HG02840 (cell line): Measurements from ENCODE around the gene CDK2.

Source experiments
- ATAC-seq: cut with Tn5 transposase; IDR thresholded peaks from one replicate; pipeline ENCODE4 v1.9.1; 2021; ENCODE audit warnings: mild to moderate bottlenecking, moderate library complexity, moderate number of reproducible peaks; ENCODE audit not compliant: unreplicated experiment, low FRiP score

The CDK2 gene

GRCh38 chr12:55935738-55936151 is 30.9 kb upstream of the CDK2 start:
- no peak for ATAC-seq

GRCh38 chr12:55937981-55938380 is 28.6 kb upstream of the CDK2 start:
- ATAC-seq = no peak

- ATAC-seq = no peak
Measured at GRCh38 chr12:55938826-55939501, 27.7 kb upstream of the CDK2 start.

GRCh38 chr12:55940065-55940732 is 26.4 kb upstream of the CDK2 start:
- ATAC-seq = peak; percentile 84

- ATAC-seq = no peak
Measured at GRCh38 chr12:55942055-55942454, 24.6 kb upstream of the CDK2 start.

- no peak for ATAC-seq
Measured at GRCh38 chr12:55942577-55943136, 24.0 kb upstream of the CDK2 start.

GRCh38 chr12:55946553-55946952 is 20.1 kb upstream of the CDK2 start:
- ATAC-seq = no peak

GRCh38 chr12:55955344-55955743 is 11.3 kb upstream of the CDK2 start:
- ATAC-seq = no peak

GRCh38 chr12:55955800-55956508 is 10.7 kb upstream of the CDK2 start:
- ATAC-seq = no peak

GRCh38 chr12:55957106-55957859 is 9.3 kb upstream of the CDK2 start:
- ATAC-seq = no peak

- ATAC-seq = no peak
Measured at GRCh38 chr12:55963760-55964159, 2.9 kb upstream of the CDK2 start.

GRCh38 chr12:55965240-55965639 is 1.4 kb upstream of the CDK2 start:
- ATAC-seq = no peak

GRCh38 chr12:55965941-55966407 is 656 bp upstream of the CDK2 start, which contains the start of gene PMEL:
Gene PMEL, minus strand, starts transcription at chr12:55966042. Its CDS starts 31 bp downstream, at chr12:55966011.
- no peak for ATAC-seq

GRCh38 chr12:55969356-55969755 is 2.7 kb downstream of the CDK2 start:
- no peak for ATAC-seq

GRCh38 chr12:55970775-55971174 is 4.1 kb downstream of the CDK2 start:
- ATAC-seq = no peak

- no peak for ATAC-seq
Measured at GRCh38 chr12:55972042-55972441, 5.4 kb downstream of the CDK2 start.

GRCh38 chr12:55972456-55972855 is 5.8 kb downstream of the CDK2 start:
- ATAC-seq = no peak

- no peak for ATAC-seq
Measured at GRCh38 chr12:55972911-55973598, 6.4 kb downstream of the CDK2 start.

- ATAC-seq = peak; percentile 97
Measured at GRCh38 chr12:55973599-55974307, 7.1 kb downstream of the CDK2 start, which contains the start of gene RAB5B. Gene RAB5B, plus strand, starts transcription at chr12:55974078. Its CDS starts 12,883 bp downstream, at chr12:55986961.
